CD8-positive, alpha-beta memory T cell (primary cell): ENCODE measurements around the gene KIF9. TPM values are rescaled to one million over a fixed set of nuclear protein-coding genes. Genes with fewer than 3 reads are reported as not detected.

ENCODE experiments used
- CTCF ChIA-PET: fragments of 350-600 bp; sonication (Branson Sonifier 250); formaldehyde crosslinking; loops from one replicate; lab custom pipeline; 2021; ENCODE audit warnings: antibody characterized with exemption; lab: Charles Lee
- POLR2A ChIA-PET: fragments of 350-600 bp; sonication (Branson Sonifier 250); formaldehyde crosslinking; loops from one replicate; lab custom pipeline; 2021; ENCODE audit warnings: antibody characterized with exemption; lab: Charles Lee
- DNase-seq, 5 donors: peaks; one replicate each; pipeline versions ENCODE4 v3.0.0 to v3.0.0-alpha.2; 2020 to 2022; ENCODE audit warnings: mixed read lengths in 1 of 5
- H3K27ac ChIP-seq: one replicate; pipeline ENCODE4 v1.7.0; 2013; ENCODE audit warnings: low read depth, mild to moderate bottlenecking, low read length, moderate library complexity
- H3K27me3 ChIP-seq: 2 replicates; pipeline ENCODE4 v1.7.0; 2013; ENCODE audit warnings: low read length, mild to moderate bottlenecking; ENCODE audit not compliant: insufficient read depth, poor library complexity, severe bottlenecking
- H3K36me3 ChIP-seq: 2 replicates; pipeline ENCODE4 v1.7.0; 2013; ENCODE audit warnings: mild to moderate bottlenecking, low read length, moderate library complexity; ENCODE audit not compliant: insufficient read depth
- H3K4me1 ChIP-seq: 2 replicates; pipeline ENCODE4 v1.7.0; 2013; ENCODE audit warnings: mild to moderate bottlenecking, low read length, moderate library complexity; ENCODE audit not compliant: insufficient read depth
- H3K4me3 ChIP-seq: 2 replicates; pipeline ENCODE4 v1.7.0; 2013; ENCODE audit warnings: mild to moderate bottlenecking, low read length
- H3K9me3 ChIP-seq: 2 replicates; pipeline ENCODE4 v1.7.0; 2013; ENCODE audit warnings: mild to moderate bottlenecking, low read length
- H3K27ac Mint-ChIP-seq, 8 donors: one replicate each; pipeline ENCODE4 v1.8.0; 2020 to 2021; ENCODE audit warnings: mixed read lengths in 8 of 8, mild to moderate bottlenecking in 6 of 8, inconsistent platforms in 3 of 8, moderate library complexity in 3 of 8
- H3K27me3 Mint-ChIP-seq, 2 donors: one replicate each; pipeline ENCODE4 v1.8.0; 2020 to 2021; ENCODE audit warnings: mixed read lengths in 2 of 2, mild to moderate bottlenecking in 1 of 2, moderate library complexity in 1 of 2
- H3K36me3 Mint-ChIP-seq, 3 donors: one replicate each; pipeline ENCODE4 v1.8.0; 2020 to 2021; ENCODE audit warnings: mixed read lengths in 3 of 3, inconsistent platforms in 1 of 3, mild to moderate bottlenecking in 1 of 3
- H3K4me1 Mint-ChIP-seq, 3 donors: one replicate each; pipeline ENCODE4 v1.8.0; 2020 to 2021; ENCODE audit warnings: mixed read lengths in 3 of 3, inconsistent platforms in 1 of 3, mild to moderate bottlenecking in 1 of 3
- H3K4me3 Mint-ChIP-seq, 7 donors: one replicate each; pipeline ENCODE4 v1.8.0; 2020 to 2021; ENCODE audit warnings: mixed read lengths in 7 of 7, mild to moderate bottlenecking in 6 of 7, moderate library complexity in 4 of 7, inconsistent platforms in 2 of 7
- H3K9me3 Mint-ChIP-seq, 5 donors: one replicate each; pipeline ENCODE4 v1.8.0; 2020 to 2022; ENCODE audit warnings: mixed read lengths in 5 of 5, mild to moderate bottlenecking in 3 of 5, moderate library complexity in 2 of 5, inconsistent platforms in 1 of 5
- polyA plus RNA-seq: library from polyadenylated mRNA; unstranded; fragments of 300-500 nt; fragmentation: Illumina TruSeq; gene quantifications from one replicate; pipeline ENCODE4 v1.2.3, GENCODE V29; 2021
- total RNA-seq, 2 experiments: library from RNA; stranded (reverse); gene quantifications; one replicate each; pipeline ENCODE4 v1.2.3, GENCODE V29; 2021

The KIF9 gene
- total and polyA plus RNA-seq, 3 experiments from 2014 or later, result 5.8 to 7.6 (median 7.2) TPM

- no peak overlapping the region for H3K4me3 ChIP-seq
- peak overlapping the region in 2 of 8 donors; percentile 20 to 72 for H3K27ac Mint-ChIP-seq
- H3K36me3 ChIP-seq, result peaks cover 3% of the 10 kb centered on the region
- CTCF ChIA-PET, result no interaction called here
- no peak overlapping the region for H3K4me3 Mint-ChIP-seq
- no peaks in the 10 kb centered on the region for H3K27me3 ChIP-seq
- no peaks in the 10 kb centered on the region for H3K27me3 Mint-ChIP-seq
- POLR2A ChIA-PET, result no interaction called here
- peaks cover 32 to 65% (median 39%) of the 10 kb centered on the region in 3 donors for H3K4me1 Mint-ChIP-seq
- H3K4me1 ChIP-seq, result peaks cover 11% of the 10 kb centered on the region
- no peaks in the 10 kb centered on the region for H3K9me3 Mint-ChIP-seq
- H3K36me3 Mint-ChIP-seq, result peaks cover 0 to 60% (median 10%) of the 10 kb centered on the region in 3 donors
- no peak for DNase-seq
- no peak overlapping the region for H3K27ac ChIP-seq
- H3K9me3 ChIP-seq, result no peaks in the 10 kb centered on the region
These were observed 17.1 kb upstream of the KIF9 start for GRCh38 chr3:47299381-47300318.

DNA sequence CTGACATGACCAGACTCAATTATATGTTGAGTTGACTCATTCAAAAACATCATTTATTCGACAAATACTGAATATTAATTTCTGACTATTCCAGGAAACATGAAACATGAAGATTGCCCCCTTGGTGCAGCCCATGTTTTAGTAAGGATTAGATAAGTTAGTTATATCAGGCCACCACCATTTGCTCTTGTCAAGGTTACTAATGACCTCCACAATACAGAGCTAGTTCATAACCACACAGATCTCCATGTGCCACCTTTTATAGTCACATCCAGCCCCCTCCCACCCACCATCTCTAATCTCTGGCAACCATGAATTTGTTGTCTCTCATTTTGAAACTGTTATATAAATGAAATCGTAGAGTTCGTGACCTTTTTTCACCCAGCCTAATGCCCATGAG lies 15.8 kb upstream of the KIF9 start:
- Histone ChIP-seq H3K4me1 (peaks cover 11% of the 10 kb centered on the region), H3K4me3 (no peak overlapping the region), H3K9me3 (no peaks in the 10 kb centered on the region), H3K27me3 (no peaks in the 10 kb centered on the region), H3K36me3 (peaks cover 3% of the 10 kb centered on the region), H3K27ac (no peak overlapping the region)
- CTCF ChIA-PET, result no interaction called here
- Mint-ChIP-seq H3K27me3 (no peaks in the 10 kb centered on the region), H3K4me3 (no peak overlapping the region), H3K27ac (peak overlapping the region in 3 of 8 donors; percentile 6 to 24 (median 9)), H3K9me3 (no peaks in the 10 kb centered on the region), H3K36me3 (peaks cover 0 to 62% (median 14%) of the 10 kb centered on the region in 3 donors), H3K4me1 (peaks cover 37 to 75% (median 43%) of the 10 kb centered on the region in 3 donors)
- DNase-seq, result no peak
- POLR2A ChIA-PET, result interaction anchor here (0.7 kb wide), 1 partner anchor 266 kb away, joined by 8 read pairs; no protein-coding TSS in a partner anchor

GRCh38 chr3:47296562-47297302 lies 14.1 kb upstream of the KIF9 start:
- Mint-ChIP-seq H3K36me3 (peaks cover 0 to 47% (median 10%) of the 10 kb centered on the region in 3 donors), H3K27ac (peak overlapping the region in 5 of 8 donors; percentile 26 to 62 (median 51)), H3K9me3 (no peaks in the 10 kb centered on the region), H3K4me1 (peaks cover 41 to 79% (median 48%) of the 10 kb centered on the region in 3 donors), H3K4me3 (no peak overlapping the region), H3K27me3 (no peaks in the 10 kb centered on the region)
- H3K9me3 ChIP-seq, result no peaks in the 10 kb centered on the region
- no peaks in the 10 kb centered on the region for H3K36me3 ChIP-seq
- no peak for DNase-seq
- ChIA-PET CTCF (interaction anchor here (1.3 kb wide), 1 partner anchor 132 kb away, joined by 3 read pairs; no protein-coding TSS in a partner anchor), POLR2A (no interaction called here)
- H3K4me3 ChIP-seq, result no peak overlapping the region
- no peak overlapping the region for H3K27ac ChIP-seq
- peaks cover 11% of the 10 kb centered on the region for H3K4me1 ChIP-seq
- H3K27me3 ChIP-seq, result no peaks in the 10 kb centered on the region

DNA sequence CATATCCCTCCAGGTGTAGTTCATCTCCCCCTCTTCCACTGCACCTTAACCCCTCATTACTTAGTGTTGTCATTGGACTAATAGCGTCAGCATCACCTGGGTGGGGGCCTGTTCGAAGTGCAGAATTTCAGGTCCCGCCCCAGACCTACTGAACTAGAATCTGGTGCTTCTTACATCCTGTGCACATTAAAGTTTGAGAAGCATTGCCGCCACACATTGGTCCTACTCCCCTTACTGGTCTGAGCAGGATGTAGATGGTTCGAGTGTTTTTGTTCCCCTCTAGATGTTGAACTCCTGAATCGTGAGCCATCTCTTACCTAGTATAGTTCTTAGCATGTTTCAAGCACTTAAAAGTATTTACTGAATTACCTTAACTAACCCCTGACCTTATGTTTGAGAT lies 13.4 kb upstream of the KIF9 start:
- no peaks in the 10 kb centered on the region for H3K9me3 Mint-ChIP-seq
- no peak for DNase-seq
- CTCF ChIA-PET, result no interaction called here
- H3K4me3 Mint-ChIP-seq, result no peak overlapping the region
- Histone ChIP-seq H3K4me3 (no peak overlapping the region), H3K4me1 (peaks cover 11% of the 10 kb centered on the region), H3K36me3 (no peaks in the 10 kb centered on the region), H3K27me3 (no peaks in the 10 kb centered on the region), H3K9me3 (no peaks in the 10 kb centered on the region), H3K27ac (no peak overlapping the region)
- POLR2A ChIA-PET, result no interaction called here
- peak overlapping the region in 3 of 8 donors; percentile 43 to 67 (median 62) for H3K27ac Mint-ChIP-seq
- H3K36me3 Mint-ChIP-seq, result peaks cover 0 to 42% (median 10%) of the 10 kb centered on the region in 3 donors
- peaks cover 41 to 76% (median 54%) of the 10 kb centered on the region in 3 donors for H3K4me1 Mint-ChIP-seq
- no peaks in the 10 kb centered on the region for H3K27me3 Mint-ChIP-seq

DNA sequence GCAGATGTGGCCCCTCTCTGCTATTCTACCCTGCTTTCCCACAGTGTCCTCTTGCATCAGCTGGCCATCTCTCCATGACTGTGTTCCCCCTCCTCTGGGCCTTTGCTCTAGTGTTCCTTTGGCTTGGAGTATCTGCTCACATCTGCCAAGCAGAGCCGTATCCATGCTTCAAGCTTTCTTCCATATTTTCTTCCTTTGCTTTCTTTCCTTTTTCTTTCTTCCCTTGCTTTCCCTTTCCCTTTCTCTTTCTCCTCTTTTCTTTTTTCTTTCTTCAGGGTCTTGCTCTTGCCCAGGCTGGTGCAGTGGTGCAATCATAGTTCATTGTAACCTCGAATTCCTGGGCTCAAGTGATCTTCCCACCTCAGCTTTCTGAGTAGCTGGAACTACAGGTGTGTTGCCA lies 12.7 kb upstream of the KIF9 start:
- no peak overlapping the region for H3K27ac ChIP-seq
- Mint-ChIP-seq H3K4me3 (peak overlapping the region in 1 of 7 donors; percentile 23), H3K27ac (peak overlapping the region in 2 of 8 donors; percentile 26 to 32), H3K4me1 (peaks cover 41 to 74% (median 56%) of the 10 kb centered on the region in 3 donors), H3K27me3 (no peaks in the 10 kb centered on the region), H3K9me3 (no peaks in the 10 kb centered on the region), H3K36me3 (peaks cover 0 to 45% (median 9%) of the 10 kb centered on the region in 3 donors)
- peaks cover 11% of the 10 kb centered on the region for H3K4me1 ChIP-seq
- ChIA-PET CTCF (interaction anchor here (0.7 kb wide), 1 partner anchor 28 kb away, joined by 4 read pairs; no protein-coding TSS in a partner anchor), POLR2A (interaction anchor here (1.0 kb wide), 1 partner anchor 131 kb away, joined by 4 read pairs; no protein-coding TSS in a partner anchor)
- no peak for DNase-seq
- no peak overlapping the region for H3K4me3 ChIP-seq
- H3K27me3 ChIP-seq, result no peaks in the 10 kb centered on the region
- no peaks in the 10 kb centered on the region for H3K9me3 ChIP-seq
- H3K36me3 ChIP-seq, result no peaks in the 10 kb centered on the region

- Histone ChIP-seq H3K27ac (no peak overlapping the region), H3K4me3 (no peak overlapping the region), H3K27me3 (no peaks in the 10 kb centered on the region), H3K9me3 (no peaks in the 10 kb centered on the region), H3K4me1 (peaks cover 11% of the 10 kb centered on the region), H3K36me3 (no peaks in the 10 kb centered on the region)
- ChIA-PET CTCF (no interaction called here), POLR2A (no interaction called here)
- DNase-seq, result no peak
- Mint-ChIP-seq H3K4me3 (no peak overlapping the region), H3K27ac (peak overlapping the region in 2 of 8 donors; percentile 15 to 55), H3K27me3 (no peaks in the 10 kb centered on the region), H3K9me3 (no peaks in the 10 kb centered on the region), H3K4me1 (peaks cover 41 to 76% (median 65%) of the 10 kb centered on the region in 3 donors), H3K36me3 (peaks cover 1 to 53% (median 9%) of the 10 kb centered on the region in 3 donors)
These were observed 11.8 kb upstream of the KIF9 start for GRCh38 chr3:47294392-47294791.

DNA sequence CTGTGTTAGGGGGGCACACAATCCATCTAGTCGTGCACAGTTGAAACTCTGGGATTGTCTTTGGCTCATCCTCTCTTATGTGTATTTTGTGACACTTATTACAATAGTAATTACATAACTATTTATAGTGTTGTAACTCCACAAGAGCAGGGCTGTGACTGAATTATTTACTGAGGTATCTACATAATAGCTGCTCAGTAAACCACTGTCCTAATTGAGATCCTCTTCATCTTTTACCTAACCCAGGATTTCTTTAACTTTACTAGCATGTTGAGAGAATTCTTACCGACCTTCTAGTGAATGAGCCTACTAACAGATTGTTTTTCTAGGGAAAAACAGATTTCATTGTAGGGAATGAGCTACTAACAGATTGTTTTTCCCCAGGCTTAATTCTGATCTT lies 11.2 kb upstream of the KIF9 start:
- no peak overlapping the region for H3K4me3 ChIP-seq
- peaks cover 11% of the 10 kb centered on the region for H3K4me1 ChIP-seq
- no peak for DNase-seq
- Mint-ChIP-seq H3K36me3 (peaks cover 4 to 57% (median 10%) of the 10 kb centered on the region in 3 donors), H3K9me3 (no peaks in the 10 kb centered on the region), H3K27me3 (no peaks in the 10 kb centered on the region), H3K4me1 (peaks cover 45 to 77% (median 68%) of the 10 kb centered on the region in 3 donors), H3K4me3 (no peak overlapping the region), H3K27ac (peak overlapping the region in 2 of 8 donors; percentile 19 to 39)
- ChIA-PET CTCF (interaction anchor here (0.5 kb wide), 1 partner anchor 404 kb away, joined by 3 read pairs; no protein-coding TSS in a partner anchor), POLR2A (no interaction called here)
- H3K27me3 ChIP-seq, result no peaks in the 10 kb centered on the region
- H3K9me3 ChIP-seq, result no peaks in the 10 kb centered on the region
- no peak overlapping the region for H3K27ac ChIP-seq
- H3K36me3 ChIP-seq, result no peaks in the 10 kb centered on the region
